Tibial nerve (tissue), 3 donors: ENCODE results near the gene EFCAB3.
"Not testable (repeated sequence)": the region's sequence is repeated elsewhere in the genome, so short reads cannot be mapped to it uniquely, and the experiment has no call there.

Experiments used
- POLR2A ChIP-seq, 2 donors: fragments of 450-650 bp; IDR thresholded peaks; one replicate each; pipeline ENCODE4 v1.6.1; 2017; ENCODE audit warnings: antibody characterized with exemption in 2 of 2, mild to moderate bottlenecking in 2 of 2, moderate library complexity in 2 of 2
- TF ChIP-seq, protein P1 (sequence below), 5 experiments: fragments of 200-600 bp in 3 of 5; fragments of 450-650 bp in 2 of 5; sonication (generic) in 3 of 5; IDR thresholded peaks; one replicate each; pipeline ENCODE4 v1.5.1; 2016 to 2019; ENCODE audit warnings: antibody characterized with exemption in 5 of 5, mild to moderate bottlenecking in 3 of 5, moderate library complexity in 2 of 5

GRCh38 chr17:62458483-62458882 lies 78.1 kb downstream of the EFCAB3 start:
- TF ChIP-seq, protein P1, sequence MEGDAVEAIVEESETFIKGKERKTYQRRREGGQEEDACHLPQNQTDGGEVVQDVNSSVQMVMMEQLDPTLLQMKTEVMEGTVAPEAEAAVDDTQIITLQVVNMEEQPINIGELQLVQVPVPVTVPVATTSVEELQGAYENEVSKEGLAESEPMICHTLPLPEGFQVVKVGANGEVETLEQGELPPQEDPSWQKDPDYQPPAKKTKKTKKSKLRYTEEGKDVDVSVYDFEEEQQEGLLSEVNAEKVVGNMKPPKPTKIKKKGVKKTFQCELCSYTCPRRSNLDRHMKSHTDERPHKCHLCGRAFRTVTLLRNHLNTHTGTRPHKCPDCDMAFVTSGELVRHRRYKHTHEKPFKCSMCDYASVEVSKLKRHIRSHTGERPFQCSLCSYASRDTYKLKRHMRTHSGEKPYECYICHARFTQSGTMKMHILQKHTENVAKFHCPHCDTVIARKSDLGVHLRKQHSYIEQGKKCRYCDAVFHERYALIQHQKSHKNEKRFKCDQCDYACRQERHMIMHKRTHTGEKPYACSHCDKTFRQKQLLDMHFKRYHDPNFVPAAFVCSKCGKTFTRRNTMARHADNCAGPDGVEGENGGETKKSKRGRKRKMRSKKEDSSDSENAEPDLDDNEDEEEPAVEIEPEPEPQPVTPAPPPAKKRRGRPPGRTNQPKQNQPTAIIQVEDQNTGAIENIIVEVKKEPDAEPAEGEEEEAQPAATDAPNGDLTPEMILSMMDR (IDR thresholded peaks at IDR 0.05): not testable (repeated sequence)
- TF ChIP-seq POLR2A (IDR thresholded peaks at IDR 0.05): not testable (repeated sequence)
